ENCODE results near the gene NUP93. TPM values are rescaled to one million over a fixed set of nuclear protein-coding genes. Genes with fewer than 3 reads are reported as not detected.

NUP93 gene
- total RNA-seq, 2 experiments from 2014 or later, result 45.6 to 47.2 TPM

DNA sequence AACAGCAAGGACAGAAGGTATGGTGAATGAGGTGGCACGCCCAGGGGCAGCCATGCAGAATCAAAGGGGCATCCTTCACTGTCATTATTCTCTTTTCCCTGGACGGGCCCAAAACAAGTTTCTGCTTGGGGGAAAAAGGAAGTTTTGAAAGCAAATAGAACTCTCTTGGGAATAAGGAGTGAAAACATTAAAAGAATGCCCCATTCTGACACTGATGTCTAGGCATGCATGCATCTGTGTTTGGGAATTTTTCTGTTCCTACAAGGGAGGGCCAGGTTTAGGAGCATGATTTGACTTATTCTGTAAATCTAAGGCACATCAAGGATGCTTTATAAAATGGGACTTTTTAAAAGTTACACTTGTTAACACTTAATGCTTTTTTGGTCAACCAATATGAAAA is 100.7 kb downstream of the NUP93 start:
- no peaks in the 10 kb centered on the region for H3K4me1 Mint-ChIP-seq (ENCODE audit: low read depth)
- H3K27ac Mint-ChIP-seq, result no peak overlapping the region
- intact Hi-C loops (cut with DNase I, micrococcal nuclease), result loop anchor here in 1 of 2 experiments (5.0 kb wide), 1 partner anchor 78 kb away; no protein-coding TSS in a partner anchor
- H3K9me3 ChIP-seq (ENCODE audit: control insufficient read depth in 1 of 2, insufficient read depth in 1 of 2, low read length in 2 of 2), result no peaks in the 10 kb centered on the region
- no peak overlapping the region for H3K4me3 ChIP-seq (ENCODE audit: low read length)
- no peak overlapping the region for H3K27ac ChIP-seq (ENCODE audit: low read depth in 1 of 2, low read length in 2 of 2)
- DNase-seq (no peak), ATAC-seq (ENCODE audit: poor library complexity) (no peak)
- POLR2A ChIA-PET, result no interaction called here
- peaks cover 56% of the 10 kb centered on the region for H3K36me3 ChIP-seq (ENCODE audit: insufficient read depth, low read length)
- H3K27me3 Mint-ChIP-seq, result no peaks in the 10 kb centered on the region
- no peaks in the 10 kb centered on the region for H3K27me3 ChIP-seq (ENCODE audit: control insufficient read depth in 1 of 2, insufficient read depth in 2 of 2, low read length in 2 of 2)
- H3K4me3 Mint-ChIP-seq, result no peak overlapping the region
- CTCF ChIA-PET, result no interaction called here
- H3K9me3 Mint-ChIP-seq, result no peaks in the 10 kb centered on the region
- H3K36me3 Mint-ChIP-seq (ENCODE audit: low read depth), result peaks cover 93% of the 10 kb centered on the region
- peaks cover 13% of the 10 kb centered on the region for H3K4me1 ChIP-seq (ENCODE audit: insufficient read depth, low read length)
- no peak for TF ChIP-seq CTCF (IDR thresholded peaks at IDR 0.05)

- DNase-seq (no peak), ATAC-seq (ENCODE audit: poor library complexity) (no peak)
- no peak for TF ChIP-seq CTCF (IDR thresholded peaks at IDR 0.05)
- Mint-ChIP-seq H3K9me3 (no peaks in the 10 kb centered on the region), H3K36me3 (ENCODE audit: low read depth) (peaks cover 94% of the 10 kb centered on the region), H3K27me3 (no peaks in the 10 kb centered on the region), H3K4me3 (no peak overlapping the region), H3K27ac (no peak overlapping the region), H3K4me1 (ENCODE audit: low read depth) (no peaks in the 10 kb centered on the region)
- ChIA-PET POLR2A (no interaction called here), CTCF (no interaction called here)
- H3K27ac ChIP-seq (ENCODE audit: low read depth in 1 of 2, low read length in 2 of 2), result no peak overlapping the region
- H3K4me1 ChIP-seq (ENCODE audit: insufficient read depth, low read length), result peaks cover under 1% of the 10 kb centered on the region
- no peaks in the 10 kb centered on the region for H3K27me3 ChIP-seq (ENCODE audit: control insufficient read depth in 1 of 2, insufficient read depth in 2 of 2, low read length in 2 of 2)
- peaks cover 59% of the 10 kb centered on the region for H3K36me3 ChIP-seq (ENCODE audit: insufficient read depth, low read length)
- intact Hi-C loops (cut with DNase I, micrococcal nuclease), result loop anchor here in 1 of 2 experiments (5.0 kb wide), 1 partner anchor 80 kb away; no protein-coding TSS in a partner anchor
- H3K9me3 ChIP-seq (ENCODE audit: control insufficient read depth in 1 of 2, insufficient read depth in 1 of 2, low read length in 2 of 2), result no peaks in the 10 kb centered on the region
- no peak overlapping the region for H3K4me3 ChIP-seq (ENCODE audit: low read length)
Measured at GRCh38 chr16:56832768-56833167, 102.8 kb downstream of the NUP93 start.

GRCh38 chr16:56833243-56833970 is 103.5 kb downstream of the NUP93 start:
- Mint-ChIP-seq H3K27me3 (no peaks in the 10 kb centered on the region), H3K9me3 (no peaks in the 10 kb centered on the region), H3K27ac (no peak overlapping the region), H3K4me1 (ENCODE audit: low read depth) (no peaks in the 10 kb centered on the region), H3K4me3 (no peak overlapping the region), H3K36me3 (ENCODE audit: low read depth) (peaks cover 98% of the 10 kb centered on the region)
- ATAC-seq (ENCODE audit: poor library complexity), result no peak
- H3K27ac ChIP-seq (ENCODE audit: low read depth in 1 of 2, low read length in 2 of 2), result no peak overlapping the region
- intact Hi-C loops (cut with DNase I, micrococcal nuclease), result loop anchor here in 1 of 2 experiments (5.0 kb wide), 1 partner anchor 81 kb away; no protein-coding TSS in a partner anchor
- no peaks in the 10 kb centered on the region for H3K27me3 ChIP-seq (ENCODE audit: control insufficient read depth in 1 of 2, insufficient read depth in 2 of 2, low read length in 2 of 2)
- no peak for TF ChIP-seq CTCF (IDR thresholded peaks at IDR 0.05)
- H3K4me3 ChIP-seq (ENCODE audit: low read length), result no peak overlapping the region
- POLR2A ChIA-PET, result no interaction called here
- H3K36me3 ChIP-seq (ENCODE audit: insufficient read depth, low read length), result peaks cover 61% of the 10 kb centered on the region
- no peaks in the 10 kb centered on the region for H3K4me1 ChIP-seq (ENCODE audit: insufficient read depth, low read length)
- CTCF ChIA-PET, result no interaction called here
- H3K9me3 ChIP-seq (ENCODE audit: control insufficient read depth in 1 of 2, insufficient read depth in 1 of 2, low read length in 2 of 2), result no peaks in the 10 kb centered on the region
- no peak for DNase-seq

All from CD4-positive, alpha-beta T cell (primary cell).